Stimulated activated CD8-positive, alpha-beta memory T cell treated with anti-CD3 and anti-CD28 coated beads, Interleukin-12 subunit alpha, Interleukin-12 subunit beta, amount 100 ng/mL, for 24 hours (primary cell): Measurements from ENCODE around the gene MRPS27.

Source experiments
- DNase-seq: peaks from one replicate; pipeline ENCODE4 v3.0.0-alpha.2; 2020; ENCODE audit errors: extremely low read depth

The MRPS27 gene

GRCh38 chr5:72233835-72234234, 86.2 kb downstream of the MRPS27 start:
- DNase-seq = no peak

GRCh38 chr5:72232838-72233237, 87.2 kb downstream of the MRPS27 start:
- no peak for DNase-seq

GRCh38 chr5:72231991-72232703, 87.9 kb downstream of the MRPS27 start:
- DNase-seq = no peak

GRCh38 chr5:72228960-72229359, 91.1 kb downstream of the MRPS27 start:
- DNase-seq = no peak

GRCh38 chr5:72226950-72227349, 93.1 kb downstream of the MRPS27 start:
- no peak for DNase-seq

- no peak for DNase-seq
Observed at GRCh38 chr5:72225741-72226140, 94.3 kb downstream of the MRPS27 start.

GRCh38 chr5:72224946-72225463, 95.0 kb downstream of the MRPS27 start:
- no peak for DNase-seq

GRCh38 chr5:72223371-72223770, 96.7 kb downstream of the MRPS27 start:
- DNase-seq = no peak

- no peak for DNase-seq
Observed at GRCh38 chr5:72222521-72222920, 97.5 kb downstream of the MRPS27 start.

GRCh38 chr5:72221541-72221940, 98.5 kb downstream of the MRPS27 start:
- DNase-seq = no peak

GRCh38 chr5:72221099-72221498, 98.9 kb downstream of the MRPS27 start:
- DNase-seq = no peak

GRCh38 chr5:72216756-72217155, 103.3 kb downstream of the MRPS27 start:
- DNase-seq = no peak

GRCh38 chr5:72214168-72214567, 105.9 kb downstream of the MRPS27 start:
- DNase-seq = no peak

GRCh38 chr5:72213482-72213881, 106.6 kb downstream of the MRPS27 start:
- no peak for DNase-seq

GRCh38 chr5:72212171-72212570, 107.9 kb downstream of the MRPS27 start:
- DNase-seq = no peak

GRCh38 chr5:72210888-72211678, 109.0 kb downstream of the MRPS27 start:
- no peak for DNase-seq

- DNase-seq = no peak
Observed at GRCh38 chr5:72209147-72210115, 110.6 kb downstream of the MRPS27 start.

- no peak for DNase-seq
Observed at GRCh38 chr5:72208324-72208926, 111.6 kb downstream of the MRPS27 start.

- DNase-seq = no peak
Observed at GRCh38 chr5:72206994-72207393, 113.0 kb downstream of the MRPS27 start.

GRCh38 chr5:72206160-72206559, 113.9 kb downstream of the MRPS27 start:
- no peak for DNase-seq

- DNase-seq = no peak
Observed at GRCh38 chr5:72205431-72206009, 114.5 kb downstream of the MRPS27 start.
